PC-3 (cell line): ENCODE measurements around the gene NEGR1. TPM values are rescaled to one million over a fixed set of nuclear protein-coding genes. Genes with fewer than 3 reads are reported as not detected.

ENCODE experiments used
- ATAC-seq: fragments of 200-7000 bp; cut with Tn5 transposase; 2 replicates; pipeline ENCODE4 v1.9.1; 2020; ENCODE audit warnings: mild to moderate bottlenecking, moderate library complexity
- BruUV-seq: library from RNA; stranded (reverse); fragments of 400-500 nt; replicated peaks from 2 replicates; lab custom pipeline; 2021; lab: Mats Ljungman, UMichigan
- CTCF ChIA-PET: fragments of 300-600 bp; sonication (Branson Sonifier 250); formaldehyde crosslinking; loops from one replicate; lab custom pipeline; 2022; ENCODE audit warnings: antibody characterized with exemption; lab: Charles Lee
- POLR2A ChIA-PET: fragments of 300-600 bp; sonication (Branson Sonifier 250); formaldehyde crosslinking; loops from one replicate; lab custom pipeline; 2022; ENCODE audit warnings: antibody characterized with exemption; ENCODE audit not compliant: unreplicated experiment; lab: Charles Lee
- DNase-seq: peaks from one replicate; pipeline ENCODE4 v3.0.0-alpha.2; 2015
- H2AFZ ChIP-seq: fragments of 300-600 bp; sonication (generic); 2 replicates; pipeline ENCODE4 v1.6.0; 2016; ENCODE audit warnings: antibody characterized with exemption, low read length
- H3F3A ChIP-seq: fragments of 300-600 bp; sonication (generic); one replicate; pipeline ENCODE4 v1.6.0; 2017; ENCODE audit warnings: antibody characterized with exemption, low read length, control low read depth, mild to moderate bottlenecking; ENCODE audit not compliant: unreplicated experiment
- H3K27ac ChIP-seq: fragments of 300-600 bp; sonication (generic); 2 replicates; pipeline ENCODE4 v1.5.1; 2016; ENCODE audit warnings: mild to moderate bottlenecking, low read length
- H3K27me3 ChIP-seq: fragments of 300-600 bp; sonication (generic); 2 replicates; pipeline ENCODE4 v1.6.1; 2016; ENCODE audit warnings: low read length, mixed read lengths
- H3K36me3 ChIP-seq: fragments of 300-600 bp; sonication (generic); 2 replicates; pipeline ENCODE4 v1.6.1; 2016; ENCODE audit warnings: low read depth, mixed run types, low read length, mixed read lengths
- H3K4me1 ChIP-seq: fragments of 300-600 bp; sonication (generic); 2 replicates; pipeline ENCODE4 v1.5.1; 2016; ENCODE audit warnings: low read length; ENCODE audit not compliant: insufficient read depth
- H3K4me2 ChIP-seq: fragments of 300-600 bp; sonication (generic); 2 replicates; pipeline ENCODE4 v1.6.0; 2016; ENCODE audit warnings: low read length
- H3K4me3 ChIP-seq: fragments of 300-600 bp; sonication (generic); 2 replicates; pipeline ENCODE4 v1.5.1; 2016; ENCODE audit warnings: mild to moderate bottlenecking, low read length, mixed read lengths
- H3K79me2 ChIP-seq: fragments of 300-600 bp; sonication (generic); 2 replicates; pipeline ENCODE4 v1.6.1; 2017; ENCODE audit warnings: low read length, mixed read lengths
- H3K9ac ChIP-seq: fragments of 300-600 bp; sonication (generic); 2 replicates; pipeline ENCODE4 v1.6.0; 2016; ENCODE audit warnings: mild to moderate bottlenecking, low read length
- H3K9me2 ChIP-seq: fragments of 300-600 bp; sonication (generic); replicated peaks from 2 replicates; pipeline ENCODE4 v1.6.1; 2016; ENCODE audit warnings: mixed run types, low read length, mixed read lengths
- H3K9me3 ChIP-seq: fragments of 300-600 bp; sonication (generic); 2 replicates; pipeline ENCODE4 v1.6.1; 2016; ENCODE audit warnings: low read length, mixed read lengths
- H4K20me1 ChIP-seq: fragments of 300-600 bp; sonication (generic); 2 replicates; pipeline ENCODE4 v1.6.1; 2016; ENCODE audit warnings: low read length, mixed read lengths
- EZH2 ChIP-seq: fragments of 300-600 bp; sonication (generic); IDR thresholded peaks from one replicate; pipeline ENCODE4 v1.6.1; 2017; ENCODE audit warnings: antibody characterized with exemption, mild to moderate bottlenecking, low read length; ENCODE audit not compliant: unreplicated experiment
- EZH2phosphoT487 ChIP-seq: fragments of 300-600 bp; sonication (generic); IDR thresholded peaks from 2 replicates; pipeline ENCODE4 v1.6.1; 2018; ENCODE audit warnings: mild to moderate bottlenecking, antibody characterized with exemption, low read length, borderline replicate concordance
- intact Hi-C: fragments of 100-400 bp; cut with micrococcal nuclease; formaldehyde crosslinking; loops from 2 replicates; pipeline ENCODE4 v1.9.0; 2023
- total RNA-seq: library from RNA; depleted of rRNA; stranded (reverse); fragments of >200 nt; gene quantifications from 2 replicates; pipeline ENCODE4 v1.2.3, GENCODE V29; 2014
- TF ChIP-seq, protein P1 (sequence below): fragments of 300-600 bp; sonication (generic); conservative IDR thresholded peaks from 2 replicates; pipeline ENCODE4 v1.5.1; 2017; ENCODE audit warnings: antibody characterized with exemption, low read depth, mild to moderate bottlenecking, low read length

NEGR1 gene
- total RNA-seq, 1 experiment from 2014 or later: 3.4 TPM

DNA sequence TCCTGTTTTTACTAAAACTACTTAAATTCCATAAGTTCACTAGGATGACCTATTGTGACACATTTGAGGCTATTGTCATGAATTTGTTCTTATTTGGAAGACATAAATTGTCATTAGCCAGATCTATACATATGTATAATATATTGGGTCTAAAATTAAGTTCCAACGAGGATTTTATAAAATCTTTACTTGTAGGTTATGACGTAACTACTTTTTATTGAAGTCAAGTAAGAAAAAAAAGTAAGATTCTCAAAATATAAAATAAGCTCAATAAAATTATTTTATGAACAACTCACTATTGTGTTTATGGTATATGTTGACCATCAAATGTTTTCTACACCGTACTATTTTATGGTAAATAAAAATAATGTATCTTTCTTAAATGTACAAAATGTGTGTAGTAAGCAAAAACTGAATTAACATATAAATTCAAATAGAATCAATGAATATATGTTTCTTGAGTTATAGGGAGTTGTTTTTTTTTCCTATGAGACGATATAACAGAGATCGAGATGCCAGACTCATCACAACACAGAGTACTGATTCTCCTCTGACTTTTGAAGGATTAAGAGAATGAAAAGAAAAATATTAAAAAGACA lies 64.1 kb downstream of the NEGR1 start:
- Histone ChIP-seq H3K27ac (no peak overlapping the region), H3K4me3 (no peak overlapping the region), H3K79me2 (no peaks in the 10 kb centered on the region), H3K9me2 (no peaks in the 10 kb centered on the region), H3K9ac (no peak overlapping the region), H3K9me3 (no peaks in the 10 kb centered on the region), H3K4me2 (no peak overlapping the region), H3K36me3 (no peaks in the 10 kb centered on the region), H4K20me1 (no peaks in the 10 kb centered on the region), H3F3A (no peaks in the 10 kb centered on the region), H2AFZ (no peak overlapping the region), H3K27me3 (no peaks in the 10 kb centered on the region), H3K4me1 (no peaks in the 10 kb centered on the region)
- POLR2A ChIA-PET: no interaction called here
- CTCF ChIA-PET: no interaction called here
- no TSS peak for BruUV-seq
- no peak for DNase-seq
- no peak for TF ChIP-seq EZH2
- no peak for TF ChIP-seq EZH2phosphoT487
- TF ChIP-seq, protein P1, sequence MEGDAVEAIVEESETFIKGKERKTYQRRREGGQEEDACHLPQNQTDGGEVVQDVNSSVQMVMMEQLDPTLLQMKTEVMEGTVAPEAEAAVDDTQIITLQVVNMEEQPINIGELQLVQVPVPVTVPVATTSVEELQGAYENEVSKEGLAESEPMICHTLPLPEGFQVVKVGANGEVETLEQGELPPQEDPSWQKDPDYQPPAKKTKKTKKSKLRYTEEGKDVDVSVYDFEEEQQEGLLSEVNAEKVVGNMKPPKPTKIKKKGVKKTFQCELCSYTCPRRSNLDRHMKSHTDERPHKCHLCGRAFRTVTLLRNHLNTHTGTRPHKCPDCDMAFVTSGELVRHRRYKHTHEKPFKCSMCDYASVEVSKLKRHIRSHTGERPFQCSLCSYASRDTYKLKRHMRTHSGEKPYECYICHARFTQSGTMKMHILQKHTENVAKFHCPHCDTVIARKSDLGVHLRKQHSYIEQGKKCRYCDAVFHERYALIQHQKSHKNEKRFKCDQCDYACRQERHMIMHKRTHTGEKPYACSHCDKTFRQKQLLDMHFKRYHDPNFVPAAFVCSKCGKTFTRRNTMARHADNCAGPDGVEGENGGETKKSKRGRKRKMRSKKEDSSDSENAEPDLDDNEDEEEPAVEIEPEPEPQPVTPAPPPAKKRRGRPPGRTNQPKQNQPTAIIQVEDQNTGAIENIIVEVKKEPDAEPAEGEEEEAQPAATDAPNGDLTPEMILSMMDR: no peak
- ATAC-seq: no peak
- intact Hi-C loops: no loop called here

DNA sequence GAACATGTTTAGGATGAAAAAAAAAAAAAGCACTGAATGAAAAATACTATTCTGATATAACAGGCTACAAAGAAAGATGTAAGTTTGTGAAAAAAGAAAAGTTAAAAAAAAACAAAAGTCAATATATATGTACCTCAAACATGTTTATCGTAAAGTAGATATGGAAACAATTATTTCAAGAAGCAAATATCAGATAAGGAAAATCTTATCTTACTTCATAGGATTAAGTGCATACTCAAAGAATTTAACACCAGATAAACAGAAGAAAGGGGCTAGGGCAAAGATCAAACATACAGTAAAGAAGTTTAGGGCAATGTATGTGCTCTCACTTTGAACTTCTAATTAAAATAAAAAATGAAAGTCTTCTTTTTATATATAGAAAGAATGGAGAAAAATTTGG lies 75.3 kb downstream of the NEGR1 start:
- H3F3A ChIP-seq: no peaks in the 10 kb centered on the region
- no TSS peak for BruUV-seq
- no peak overlapping the region for H3K4me2 ChIP-seq
- H3K9me3 ChIP-seq: no peaks in the 10 kb centered on the region
- intact Hi-C loops: no loop called here
- ATAC-seq (no peak), DNase-seq (no peak)
- ChIA-PET CTCF (no interaction called here), POLR2A (no interaction called here)
- H3K4me1 ChIP-seq: no peaks in the 10 kb centered on the region
- H3K9me2 ChIP-seq: no peaks in the 10 kb centered on the region
- TF ChIP-seq EZH2phosphoT487 (no peak), EZH2 (no peak)
- TF ChIP-seq, protein P1: no peak
- H3K4me3 ChIP-seq: no peak overlapping the region
- no peak overlapping the region for H3K9ac ChIP-seq
- no peak overlapping the region for H3K27ac ChIP-seq
- no peaks in the 10 kb centered on the region for H4K20me1 ChIP-seq
- H3K27me3 ChIP-seq: no peaks in the 10 kb centered on the region
- H2AFZ ChIP-seq: no peak overlapping the region
- no peaks in the 10 kb centered on the region for H3K79me2 ChIP-seq
- H3K36me3 ChIP-seq: no peaks in the 10 kb centered on the region

DNA sequence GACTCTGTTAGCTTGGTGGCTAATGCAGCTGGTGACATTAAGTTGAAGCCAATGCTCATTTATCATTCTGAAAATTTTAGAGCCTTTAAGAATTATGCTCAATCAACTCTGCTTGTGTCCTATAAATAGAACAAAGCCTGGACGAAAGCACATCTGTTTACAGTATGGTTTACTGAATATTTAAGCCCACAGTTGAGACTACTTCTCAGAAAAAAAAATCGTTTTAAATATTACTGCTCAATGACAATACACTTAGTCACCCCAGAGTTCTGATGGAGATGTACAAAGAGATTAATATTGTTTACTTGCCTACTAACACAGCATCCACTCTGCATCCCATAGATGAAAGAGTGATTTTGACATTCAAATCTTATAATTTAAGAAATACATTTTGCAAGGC lies 79.6 kb downstream of the NEGR1 start:
- POLR2A ChIA-PET: interaction anchor here (0.7 kb wide), 1 partner anchor 146 kb away, joined by 6 read pairs; no protein-coding TSS in a partner anchor
- Histone ChIP-seq H3K9ac (no peak overlapping the region), H3K27me3 (no peaks in the 10 kb centered on the region), H3K27ac (no peak overlapping the region), H3F3A (no peaks in the 10 kb centered on the region), H3K79me2 (no peaks in the 10 kb centered on the region), H3K9me3 (no peaks in the 10 kb centered on the region), H3K4me3 (no peak overlapping the region), H3K36me3 (no peaks in the 10 kb centered on the region), H3K9me2 (no peaks in the 10 kb centered on the region), H3K4me2 (no peak overlapping the region), H4K20me1 (no peaks in the 10 kb centered on the region), H2AFZ (no peak overlapping the region), H3K4me1 (no peaks in the 10 kb centered on the region)
- CTCF ChIA-PET: interaction anchor here (0.6 kb wide), 1 partner anchor 900 kb away, joined by 3 read pairs; no protein-coding TSS in a partner anchor
- intact Hi-C loops: no loop called here
- no peak for TF ChIP-seq EZH2phosphoT487
- no peak for TF ChIP-seq EZH2
- DNase-seq (peak; percentile 46), ATAC-seq (peak; percentile 85)
- BruUV-seq: no TSS peak
